GM12892 (cell line): ENCODE data around the gene RNASE3. TPM values are rescaled to one million over a fixed set of nuclear protein-coding genes. Genes with fewer than 3 reads are reported as not detected.
"Not testable (repeated sequence)": the region's sequence is repeated elsewhere in the genome, so short reads cannot be mapped to it uniquely, and the experiment has no call there.

Source experiments
- DNase-seq: peaks from one replicate; pipeline ENCODE4 v3.0.0; 2011; ENCODE audit not compliant: insufficient read length
- FAIRE-seq: peaks from 2 replicates; lab custom pipeline; 2011; peaks lifted over from hg19 to GRCh38; lab: Jason Lieb, UNC
- POLR2A ChIP-seq: IDR thresholded peaks from 2 replicates; pipeline ENCODE4 v1.6.1; 2011; ENCODE audit warnings: low read depth, low read length, control low read depth
- POLR2AphosphoS5 ChIP-seq: IDR thresholded peaks from 2 replicates; pipeline ENCODE4 v1.6.1; 2011; ENCODE audit warnings: low read depth, low read length, control low read depth
- TAF1 ChIP-seq: IDR thresholded peaks from 2 replicates; pipeline ENCODE4 v1.6.1; 2011; ENCODE audit warnings: low read depth, mild to moderate bottlenecking, control low read depth, low read length, borderline replicate concordance
- polyA plus RNA-seq: library from polyadenylated mRNA; unstranded; fragments of >200 nt; gene quantifications from one replicate; pipeline ENCODE4 v1.2.1, GENCODE V29; 2012; ENCODE audit warnings: missing spikeins, inconsistent platforms; ENCODE audit not compliant: missing spikeins

The RNASE3 gene
- polyA plus RNA-seq = not detected

DNA sequence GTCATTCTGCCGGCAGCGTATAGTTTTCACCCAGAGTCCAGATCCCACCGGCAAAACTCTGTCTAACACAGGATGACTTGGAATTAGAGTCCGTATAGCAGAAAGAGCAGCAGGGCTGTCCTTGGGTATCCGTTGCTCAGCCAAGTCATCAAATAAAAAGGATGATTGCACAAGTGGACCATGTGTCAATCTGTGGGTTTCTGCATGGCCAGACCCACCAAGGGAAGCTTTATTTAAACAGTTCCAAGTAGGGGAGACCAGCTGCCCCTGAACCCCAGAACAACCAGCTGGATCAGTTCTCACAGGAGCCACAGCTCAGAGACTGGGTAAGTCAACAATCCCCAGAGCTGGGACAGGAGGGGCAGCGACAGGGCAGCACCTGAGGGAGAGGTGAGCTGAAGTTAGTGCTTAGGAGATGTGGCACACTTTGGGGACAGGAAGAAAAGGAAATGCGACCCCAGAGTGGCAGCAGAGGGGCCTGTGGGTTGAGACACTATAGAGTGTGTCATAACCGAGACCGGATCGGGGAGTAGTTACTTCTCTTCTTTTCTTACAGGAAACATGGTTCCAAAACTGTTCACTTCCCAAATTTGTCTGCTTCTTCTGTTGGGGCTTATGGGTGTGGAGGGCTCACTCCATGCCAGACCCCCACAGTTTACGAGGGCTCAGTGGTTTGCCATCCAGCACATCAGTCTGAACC, at the start of gene RNASE3:
RNASE3 (plus strand) TSS at position 260 of the 700 bp plus-strand sequence; CDS start at position 562, 302 bp downstream.
- not testable (repeated sequence) for FAIRE-seq, DNase-seq

DNA sequence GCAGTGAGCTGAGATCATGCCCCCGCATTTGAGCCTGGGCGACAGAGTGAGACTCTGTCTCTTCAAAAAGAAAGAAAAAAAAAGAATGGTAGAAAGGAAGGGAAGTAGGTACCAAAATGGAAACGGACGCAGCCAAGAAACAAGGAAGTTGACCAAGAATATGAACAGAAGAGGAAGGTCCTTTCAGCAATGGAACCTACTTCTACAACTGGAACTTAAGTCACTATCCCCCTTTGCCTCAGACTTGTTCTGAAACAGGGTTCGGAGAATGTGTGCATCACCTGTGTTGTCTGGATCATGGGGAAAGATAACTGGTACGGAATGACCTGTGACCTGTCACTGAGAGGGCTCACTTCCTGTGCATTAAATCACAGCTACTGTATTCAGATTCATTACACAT, 44.6 kb upstream of the RNASE3 start:
- DNase-seq (no peak), FAIRE-seq (no peak)
- no peak for TF ChIP-seq POLR2A

DNA sequence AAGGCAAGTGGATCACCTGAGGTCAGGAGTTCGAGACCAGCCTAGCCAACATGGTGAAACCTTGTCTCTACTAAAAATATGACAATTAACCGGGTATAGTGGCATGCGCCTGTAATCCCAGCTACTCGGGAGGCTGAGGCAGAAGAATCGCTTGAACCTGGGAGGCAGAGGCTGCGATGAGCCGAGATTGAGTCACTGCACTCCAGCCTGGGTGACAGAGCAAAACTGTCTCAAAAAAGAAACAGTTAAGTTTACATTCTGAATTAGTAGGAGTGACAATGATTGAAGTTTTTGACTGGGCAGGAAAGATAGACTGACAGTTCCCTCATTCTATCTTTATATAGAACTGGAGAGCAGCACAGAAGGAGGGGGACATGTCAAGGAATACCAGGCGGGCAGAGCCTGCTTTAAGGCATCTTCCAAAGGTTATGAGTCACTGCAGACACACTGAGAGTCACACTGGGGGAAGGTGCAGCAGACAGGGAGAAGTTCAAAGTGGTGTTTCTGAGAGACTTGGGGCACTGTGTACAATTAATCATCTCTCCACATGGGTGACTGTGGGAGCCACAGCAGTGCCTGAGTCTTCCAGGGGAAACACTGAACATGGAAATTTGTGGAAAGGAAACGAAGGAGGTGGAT, 42.8 kb upstream of the RNASE3 start:
- FAIRE-seq (no peak), DNase-seq (no peak)
- TF ChIP-seq POLR2AphosphoS5 (no peak), POLR2A (no peak), TAF1 (no peak)

DNA sequence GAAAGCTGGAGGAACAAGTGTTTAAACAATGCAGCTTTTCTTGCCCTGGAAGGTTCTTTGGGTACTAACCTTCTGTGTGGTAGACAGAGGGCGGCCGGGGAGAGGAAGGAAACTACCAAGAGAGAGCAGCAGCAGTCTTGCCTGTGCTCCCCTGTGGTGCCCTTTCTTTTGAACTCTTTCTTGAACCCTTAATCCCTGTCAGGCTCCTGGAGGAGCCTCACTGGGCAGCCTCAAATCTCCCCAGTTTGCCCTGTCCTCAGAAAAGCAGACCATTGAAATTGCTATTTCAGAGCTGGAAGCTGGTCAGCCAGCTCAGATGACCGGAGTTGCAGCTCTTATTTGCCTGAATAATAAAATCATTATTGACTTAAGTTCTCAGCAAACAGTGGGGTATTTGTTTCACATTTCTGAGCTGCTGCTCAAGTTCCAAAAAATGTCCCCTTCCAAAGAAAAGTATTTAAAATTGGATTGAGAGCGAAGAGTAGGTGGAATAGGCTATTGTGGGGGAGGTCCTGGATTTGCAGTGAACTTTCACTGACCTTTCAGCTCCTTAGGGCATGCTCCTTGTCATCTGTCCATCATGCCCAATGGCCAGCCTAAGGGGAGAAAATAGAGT, 42.1 kb upstream of the RNASE3 start:
- no peak for TF ChIP-seq POLR2AphosphoS5
- no peak for TF ChIP-seq POLR2A
- no peak for TF ChIP-seq TAF1
- FAIRE-seq (no peak), DNase-seq (no peak)

DNA sequence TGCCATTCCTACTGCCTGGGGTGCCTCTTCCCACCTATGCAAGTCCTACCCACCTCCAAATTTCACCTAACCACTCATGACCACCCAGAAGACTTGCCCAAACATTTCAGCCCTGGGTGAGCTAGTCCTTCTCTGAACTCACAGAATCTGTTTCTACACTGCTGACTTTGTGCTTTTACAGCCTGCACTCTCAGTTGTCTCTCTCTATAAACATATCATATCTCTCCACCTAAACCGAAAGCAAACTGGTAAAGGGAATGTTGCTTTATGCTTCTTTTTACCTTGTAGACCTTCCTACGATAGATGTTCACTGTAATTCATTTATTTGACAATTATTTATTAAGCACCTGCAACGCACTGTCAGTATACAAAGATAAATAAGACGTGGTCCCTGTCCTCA, 38.1 kb upstream of the RNASE3 start:
- no peak for FAIRE-seq
- TF ChIP-seq POLR2AphosphoS5 = no peak
- TF ChIP-seq TAF1 = no peak
- TF ChIP-seq POLR2A = no peak

DNA sequence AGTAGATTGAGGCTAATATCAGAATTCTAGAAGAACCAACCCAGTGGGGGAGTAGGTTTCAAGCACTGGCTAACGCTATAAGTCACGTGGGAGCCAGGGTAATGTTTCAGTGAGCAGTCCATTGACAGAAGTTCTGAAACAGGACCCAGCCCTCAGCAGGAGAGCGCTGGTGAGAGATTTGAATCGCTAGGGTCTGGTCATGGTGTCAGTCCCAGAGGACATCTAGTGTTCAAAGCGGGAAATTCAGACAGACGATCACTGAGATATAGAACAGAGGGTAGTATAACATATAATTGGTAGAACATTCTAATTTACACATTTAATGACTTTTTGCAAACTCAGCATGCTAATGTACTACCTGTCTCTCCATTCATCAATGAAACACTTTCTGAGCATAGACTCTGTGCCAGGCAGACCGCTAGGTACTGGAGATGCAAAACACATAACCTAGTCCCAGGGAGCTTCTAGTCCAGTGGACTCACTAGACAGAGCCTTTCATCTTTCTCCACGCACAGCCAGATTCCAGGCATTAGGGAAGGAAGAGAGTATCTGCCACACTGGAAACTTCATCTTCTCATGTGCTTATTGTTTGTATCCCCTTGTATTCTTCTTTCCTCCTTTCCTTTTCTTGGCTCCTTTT, 35.4 kb upstream of the RNASE3 start:
- FAIRE-seq (peak; percentile 24), DNase-seq (peak; percentile 31)
- TF ChIP-seq TAF1 (no peak), POLR2AphosphoS5 (no peak), POLR2A (no peak)

More for the DNA sequence above, 38.1 kb upstream of the RNASE3 start:
- no peak for DNase-seq

DNA sequence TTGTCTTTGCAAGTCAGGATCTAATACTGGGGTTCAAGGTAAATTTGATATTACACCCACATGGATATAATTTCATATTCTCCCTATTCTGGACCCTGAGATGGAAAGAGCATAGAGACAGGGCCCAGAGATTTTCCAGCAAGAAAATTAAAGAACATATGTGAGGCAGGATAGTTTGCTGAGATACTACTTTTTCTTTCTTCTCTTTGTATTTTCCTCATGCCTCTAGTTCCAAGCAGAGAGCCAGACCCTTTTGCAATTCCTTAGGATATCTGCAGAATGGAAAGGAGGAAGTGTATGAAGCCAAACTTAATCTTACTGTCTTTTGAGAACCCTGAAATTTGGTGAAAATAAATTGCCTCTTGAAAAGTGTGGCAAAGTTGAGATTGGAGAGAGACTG, 34.0 kb upstream of the RNASE3 start:
- TF ChIP-seq TAF1 = no peak
- TF ChIP-seq POLR2AphosphoS5 = no peak
- TF ChIP-seq POLR2A = no peak
- DNase-seq (no peak), FAIRE-seq (no peak)

DNA sequence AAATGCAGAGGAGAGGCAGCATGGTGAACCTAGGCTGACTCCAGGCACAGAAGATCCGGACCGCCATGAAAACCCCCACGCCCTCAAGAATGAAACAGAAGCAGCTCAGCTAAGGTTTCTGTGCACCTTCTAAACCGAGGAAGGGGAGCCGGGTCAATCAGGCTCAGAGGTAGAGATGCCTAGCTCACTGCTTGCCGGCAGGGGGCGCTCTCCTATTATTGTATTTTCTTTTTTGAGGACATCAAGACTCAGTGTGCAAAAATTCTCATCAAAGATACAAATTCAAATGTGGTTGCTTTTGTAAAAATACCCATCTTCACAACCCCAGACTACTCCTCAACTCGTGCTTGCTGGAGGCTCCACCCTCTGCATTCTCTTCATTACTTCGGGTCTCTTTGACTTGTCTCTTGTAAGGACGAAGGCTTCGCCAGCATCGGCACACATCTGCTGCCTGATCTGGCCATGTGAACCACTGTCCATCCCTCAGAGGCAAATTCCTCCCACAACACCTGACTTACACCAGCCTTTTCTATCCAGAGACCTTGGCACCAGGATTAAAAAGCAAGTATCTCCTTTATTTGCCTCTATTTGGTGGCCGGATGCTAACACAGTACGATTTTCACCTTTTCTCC, 33.4 kb upstream of the RNASE3 start:
- no peak for TF ChIP-seq POLR2AphosphoS5
- no peak for TF ChIP-seq TAF1
- no peak for TF ChIP-seq POLR2A
- peak; percentile 24 for DNase-seq
- FAIRE-seq = no peak

DNA sequence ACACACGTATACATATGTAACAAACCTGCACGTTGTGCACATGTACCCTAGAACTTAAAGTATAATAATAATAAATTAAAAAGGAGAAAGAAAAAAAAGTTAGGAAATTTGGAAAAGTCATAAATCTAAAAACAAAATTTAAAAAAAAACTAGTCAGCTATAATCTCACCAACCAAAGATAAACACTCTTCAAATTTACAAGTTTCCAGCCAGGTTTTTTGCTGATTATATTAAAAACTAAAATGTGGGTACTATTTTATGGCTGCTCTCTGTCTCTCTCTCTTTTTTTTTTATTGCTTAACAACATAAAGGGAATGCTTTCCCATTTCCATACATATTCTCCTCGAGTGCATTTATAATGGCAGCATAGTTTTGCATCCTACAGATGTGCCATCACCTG, 25.0 kb upstream of the RNASE3 start:
- no peak for DNase-seq
- TF ChIP-seq TAF1 (no peak), POLR2A (no peak), POLR2AphosphoS5 (no peak)
- no peak for FAIRE-seq

DNA sequence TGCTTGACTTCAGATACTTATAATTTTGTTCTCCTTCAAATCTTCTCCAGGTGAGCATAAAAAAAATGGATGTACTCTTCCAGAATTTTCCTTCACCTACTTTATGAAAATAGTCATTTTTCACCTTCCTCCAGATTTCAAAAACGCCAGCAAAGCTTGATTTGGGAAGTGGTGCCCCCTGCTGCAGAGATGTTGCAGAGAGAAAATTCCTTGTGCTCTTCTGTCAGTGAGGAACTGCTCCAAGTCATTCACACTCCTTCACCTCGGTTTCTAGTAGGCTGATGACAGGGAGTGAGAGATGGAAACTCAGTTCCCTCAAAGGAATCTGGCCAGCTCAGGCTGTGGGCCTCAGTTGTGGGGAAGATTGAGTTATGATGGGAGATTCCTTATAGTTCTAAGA, 24.2 kb upstream of the RNASE3 start:
- DNase-seq (no peak), FAIRE-seq (no peak)
- no peak for TF ChIP-seq POLR2A
- TF ChIP-seq POLR2AphosphoS5 = no peak
- TF ChIP-seq TAF1 = no peak
